K562 (cell line): ENCODE data around the gene IZUMO4. TPM values are rescaled to one million over a fixed set of nuclear protein-coding genes. Genes with fewer than 3 reads are reported as not detected.

ENCODE experiments used
- ARID1B ChIP-seq: fragments of 450-650 bp; IDR thresholded peaks from 2 replicates; pipeline ENCODE4 v1.6.1; 2016; ENCODE audit warnings: antibody characterized with exemption, mild to moderate bottlenecking, inconsistent platforms
- CC2D1A ChIP-seq: fragments of 450-650 bp; IDR thresholded peaks from 2 replicates; pipeline ENCODE4 v1.6.1; 2017; ENCODE audit warnings: mild to moderate bottlenecking
- DMBX1 ChIP-seq: fragments of 250-450 bp; sonication (Bioruptor Pico); IDR thresholded peaks from 2 replicates; pipeline ENCODE4 v1.8.0; 2022; ENCODE audit warnings: inconsistent platforms, mild to moderate bottlenecking, moderate library complexity, borderline replicate concordance
- E2F3 ChIP-seq: fragments of 250-450 bp; sonication (Bioruptor Pico); IDR thresholded peaks from 2 replicates; pipeline ENCODE4 v1.4.0; 2020; ENCODE audit warnings: mild to moderate bottlenecking
- E2F6 ChIP-seq, 2 experiments: IDR thresholded peaks; 2 replicates each; pipeline ENCODE4 v1.6.1; 2011; ENCODE audit warnings: borderline replicate concordance in 1 of 2, control low read depth in 1 of 2, low read depth in 1 of 2, low read length in 1 of 2, mild to moderate bottlenecking in 1 of 2, mixed read lengths in 1 of 2, moderate library complexity in 1 of 2; ENCODE audit not compliant: insufficient read depth in 1 of 2, insufficient read length in 1 of 2, poor library complexity in 1 of 2, severe bottlenecking in 1 of 2; ENCODE audit errors: extremely low read depth in 1 of 2
- ESRRA ChIP-seq: fragments of 450-650 bp; IDR thresholded peaks from 2 replicates; pipeline ENCODE4 v1.6.1; 2014; ENCODE audit warnings: low read depth, mild to moderate bottlenecking, moderate library complexity, borderline replicate concordance
- GTF2F1 ChIP-seq: IDR thresholded peaks from 2 replicates; pipeline ENCODE4 v1.6.1; 2011; ENCODE audit warnings: low read depth, low read length, improper control_type of control experiment
- KLF1 ChIP-seq: fragments of 450-650 bp; IDR thresholded peaks from 2 replicates; pipeline ENCODE4 v1.6.1; 2016; ENCODE audit warnings: missing genetic modification characterization, missing compliant biosample characterization
- RBFOX2 ChIP-seq: fragments of 200-400 bp; formaldehyde crosslinking; IDR thresholded peaks from 2 replicates; pipeline ENCODE4 v1.6.1; 2017; ENCODE audit warnings: low read depth, mild to moderate bottlenecking, low read length, moderate library complexity
- RBM39 ChIP-seq: fragments of 200-400 bp; formaldehyde crosslinking; optimal IDR thresholded peaks from 2 replicates; pipeline ENCODE3; 2018; ENCODE audit warnings: low read depth, low read length
- SAP30 ChIP-seq: fragments of 200-600 bp; sonication (generic); IDR thresholded peaks from 2 replicates; pipeline ENCODE4 v1.6.1; 2012; ENCODE audit warnings: borderline replicate concordance, low read depth, mild to moderate bottlenecking, moderate library complexity, low read length, control low read depth, inconsistent platforms; ENCODE audit not compliant: insufficient read depth, poor library complexity, severe bottlenecking
- TBL1XR1 ChIP-seq, 2 experiments: IDR thresholded peaks; 2 replicates each; pipeline ENCODE4 v1.6.1; 2012; ENCODE audit warnings: improper control_type of control experiment in 2 of 2, low read length in 2 of 2, mild to moderate bottlenecking in 1 of 2
- THAP7 ChIP-seq: fragments of 250-450 bp; sonication (Bioruptor Pico); IDR thresholded peaks from 2 replicates; pipeline ENCODE4 v1.5.0; 2021
- U2AF2 ChIP-seq: fragments of 200-400 bp; formaldehyde crosslinking; optimal IDR thresholded peaks from 2 replicates; pipeline ENCODE3; 2017; ENCODE audit warnings: low read depth, mild to moderate bottlenecking, low read length
- ZNF583 ChIP-seq: fragments of 250-450 bp; sonication (Bioruptor Pico); IDR thresholded peaks from 2 replicates; pipeline ENCODE4 v1.4.0; 2020
- polyA plus RNA-seq, 8 experiments: library from polyadenylated mRNA; depleted of rRNA in 4 of 8; stranded (reverse) in 5 of 8; unstranded in 3 of 8; fragments of >200 nt; fragmentation: Nextera tagmentation in 2 of 8; fragmentation: Illumina TruSeq in 1 of 8; extraction: Ambion mirVana in 2 of 8; extraction: Trizol in 1 of 8; gene quantifications; 2 replicates each; pipeline versions ENCODE4 v1.2.1 to v1.2.3, GENCODE V29; 2011 to 2014; ENCODE audit warnings: inconsistent platforms in 1 of 8, missing spikeins in 1 of 8
- total RNA-seq, 7 experiments: library from RNA; depleted of rRNA in 6 of 7; stranded (reverse); fragments of >200 nt in 6 of 7; fragmentation: Illumina TruSeq in 2 of 7; extraction: Trizol in 2 of 7; gene quantifications; 2 replicates each; pipeline versions ENCODE4 v1.2.1 to v1.2.3, GENCODE V29; 2011 to 2021; ENCODE audit warnings: low replicate concordance in 1 of 7
- TF ChIP-seq, protein P1 (sequence below), 2 experiments: fragments of 450-650 bp in 1 of 2; sonication (generic) in 1 of 2; formaldehyde crosslinking in 1 of 2; IDR thresholded peaks in 1 of 2; conservative IDR thresholded peaks in 1 of 2; 2 replicates each; pipeline versions ENCODE4 v1.6.1 to v1.8.1; 2016 to 2023; ENCODE audit warnings: mild to moderate bottlenecking in 2 of 2, moderate library complexity in 2 of 2, inconsistent platforms in 1 of 2, missing genetic modification reagents in 1 of 2
- TF ChIP-seq, protein P2 (sequence below): sonication (generic); formaldehyde crosslinking; IDR thresholded peaks from 2 replicates; pipeline ENCODE4 v1.8.1; 2023; ENCODE audit warnings: mild to moderate bottlenecking, missing genetic modification reagents
- TF ChIP-seq, protein P3 (sequence below): fragments of 450-650 bp; IDR thresholded peaks from 2 replicates; pipeline ENCODE4 v1.6.1; 2016; ENCODE audit warnings: missing biosample characterization, missing genetic modification characterization
- TF ChIP-seq, protein P4 (sequence below), 2 experiments: fragments of 450-650 bp in 1 of 2; sonication (generic) in 1 of 2; formaldehyde crosslinking; conservative IDR thresholded peaks; 2 replicates each; pipeline versions ENCODE4 v1.4.0 to v1.8.1; 2020 to 2022; ENCODE audit warnings: mild to moderate bottlenecking in 1 of 2, missing genetic modification reagents in 1 of 2

IZUMO4 gene
- total and polyA plus RNA-seq, 9 of the 15 experiments (the other 6 are each of a cell fraction or from before 2014, with no cell fraction given), result 0.07 to 3.9 (median 1.2) TPM

DNA sequence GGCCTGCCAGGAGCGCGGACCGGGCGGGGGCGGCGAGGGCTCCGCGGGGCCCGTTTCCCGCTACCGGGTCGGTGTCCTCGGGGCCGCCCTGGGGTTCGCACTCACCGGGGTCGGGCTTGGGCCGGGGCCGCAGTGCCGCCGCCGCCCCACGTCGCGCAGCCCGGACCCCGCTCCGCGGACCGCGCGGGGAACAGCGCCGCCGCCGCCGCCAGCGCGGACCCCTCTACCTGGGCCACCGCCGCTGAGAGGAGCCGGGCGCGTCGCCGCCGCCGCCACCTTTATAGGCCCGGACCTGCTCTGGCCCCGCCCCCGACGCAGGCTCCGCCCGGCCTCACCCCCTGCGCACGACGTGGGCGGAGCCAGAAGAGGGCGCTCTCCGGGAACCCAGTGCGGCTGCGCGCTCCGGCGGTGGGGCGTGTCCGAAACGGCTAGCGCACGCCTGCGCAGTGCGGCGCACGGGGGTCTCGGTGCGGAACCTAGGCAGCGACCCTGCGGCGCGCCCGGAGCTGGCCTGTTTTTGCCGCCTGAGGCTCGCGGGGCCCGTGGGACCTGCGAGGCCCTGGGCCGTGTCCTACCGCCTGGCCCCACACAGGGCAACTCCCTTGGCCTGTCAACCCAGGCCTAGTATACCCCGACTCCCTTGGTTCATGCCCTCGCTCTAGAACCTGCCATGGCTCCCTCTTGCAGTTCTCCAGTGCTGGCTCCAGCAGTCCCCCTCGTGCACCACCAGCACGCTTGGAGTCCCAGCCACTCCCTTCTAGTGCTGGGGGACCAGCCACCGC lies 45.5 kb upstream of the IZUMO4 start, which contains the start of gene MKNK2 (continued):
- TF ChIP-seq, protein P1, sequence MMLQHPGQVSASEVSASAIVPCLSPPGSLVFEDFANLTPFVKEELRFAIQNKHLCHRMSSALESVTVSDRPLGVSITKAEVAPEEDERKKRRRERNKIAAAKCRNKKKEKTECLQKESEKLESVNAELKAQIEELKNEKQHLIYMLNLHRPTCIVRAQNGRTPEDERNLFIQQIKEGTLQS (IDR thresholded peaks at IDR 0.05), result no peak
- TF ChIP-seq, protein P1 (CRISPR knock-in tag; conservative IDR thresholded peaks at IDR 0.05), result 0 out of 2 replicates have a peak, but pooled peaks have one; percentile 27
- TF ChIP-seq U2AF2 (no peak), SAP30 (peak; percentile 57), TBL1XR1 (IDR thresholded peaks at IDR 0.05; ENCODE audit: low read length in 2 of 2) (peak in 1 of 2 experiments; percentile 72; a peak in 2 of 4 replicates), THAP7 (CRISPR knock-in tag) (peak; percentile 81; the same call in 1 of the 2 replicates), DMBX1 (peak; percentile 58), RBM39 (no peak), GTF2F1 (peak; percentile 98), CC2D1A (no peak), ESRRA (peak; percentile 31; the same call in 1 of the 2 replicates), E2F3 (CRISPR knock-in tag) (peak; percentile 61), ARID1B (no peak), KLF1 (tag) (peak; percentile 77; the same call in 1 of the 2 replicates), E2F6 (IDR thresholded peaks at IDR 0.05; ENCODE audit: borderline replicate concordance in 1 of 2, extremely low read depth in 1 of 2, insufficient read depth in 1 of 2, insufficient read length in 1 of 2, low read depth in 1 of 2, low read length in 1 of 2, poor library complexity in 1 of 2, severe bottlenecking in 1 of 2) (peak in 1 of 2 experiments; percentile 45), ZNF583 (0 out of 2 replicates have a peak, but pooled peaks have one; percentile 24), RBFOX2 (peak; percentile 92)
- TF ChIP-seq, protein P2, sequence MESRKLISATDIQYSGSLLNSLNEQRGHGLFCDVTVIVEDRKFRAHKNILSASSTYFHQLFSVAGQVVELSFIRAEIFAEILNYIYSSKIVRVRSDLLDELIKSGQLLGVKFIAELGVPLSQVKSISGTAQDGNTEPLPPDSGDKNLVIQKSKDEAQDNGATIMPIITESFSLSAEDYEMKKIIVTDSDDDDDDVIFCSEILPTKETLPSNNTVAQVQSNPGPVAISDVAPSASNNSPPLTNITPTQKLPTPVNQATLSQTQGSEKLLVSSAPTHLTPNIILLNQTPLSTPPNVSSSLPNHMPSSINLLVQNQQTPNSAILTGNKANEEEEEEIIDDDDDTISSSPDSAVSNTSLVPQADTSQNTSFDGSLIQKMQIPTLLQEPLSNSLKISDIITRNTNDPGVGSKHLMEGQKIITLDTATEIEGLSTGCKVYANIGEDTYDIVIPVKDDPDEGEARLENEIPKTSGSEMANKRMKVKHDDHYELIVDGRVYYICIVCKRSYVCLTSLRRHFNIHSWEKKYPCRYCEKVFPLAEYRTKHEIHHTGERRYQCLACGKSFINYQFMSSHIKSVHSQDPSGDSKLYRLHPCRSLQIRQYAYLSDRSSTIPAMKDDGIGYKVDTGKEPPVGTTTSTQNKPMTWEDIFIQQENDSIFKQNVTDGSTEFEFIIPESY (CRISPR knock-in tag), result peak; percentile 69
- TF ChIP-seq, protein P3, sequence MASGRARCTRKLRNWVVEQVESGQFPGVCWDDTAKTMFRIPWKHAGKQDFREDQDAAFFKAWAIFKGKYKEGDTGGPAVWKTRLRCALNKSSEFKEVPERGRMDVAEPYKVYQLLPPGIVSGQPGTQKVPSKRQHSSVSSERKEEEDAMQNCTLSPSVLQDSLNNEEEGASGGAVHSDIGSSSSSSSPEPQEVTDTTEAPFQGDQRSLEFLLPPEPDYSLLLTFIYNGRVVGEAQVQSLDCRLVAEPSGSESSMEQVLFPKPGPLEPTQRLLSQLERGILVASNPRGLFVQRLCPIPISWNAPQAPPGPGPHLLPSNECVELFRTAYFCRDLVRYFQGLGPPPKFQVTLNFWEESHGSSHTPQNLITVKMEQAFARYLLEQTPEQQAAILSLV (tag), result peak; percentile 57; the same call in 1 of the 2 replicates
- TF ChIP-seq, protein P4, sequence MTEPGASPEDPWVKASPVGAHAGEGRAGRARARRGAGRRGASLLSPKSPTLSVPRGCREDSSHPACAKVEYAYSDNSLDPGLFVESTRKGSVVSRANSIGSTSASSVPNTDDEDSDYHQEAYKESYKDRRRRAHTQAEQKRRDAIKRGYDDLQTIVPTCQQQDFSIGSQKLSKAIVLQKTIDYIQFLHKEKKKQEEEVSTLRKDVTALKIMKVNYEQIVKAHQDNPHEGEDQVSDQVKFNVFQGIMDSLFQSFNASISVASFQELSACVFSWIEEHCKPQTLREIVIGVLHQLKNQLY (CRISPR knock-in tag; conservative IDR thresholded peaks at IDR 0.05), result 0 out of 4 replicates have a peak, but pooled peaks of 1 of the 2 experiments have one; percentile 77
